Stimulated activated CD8-positive, alpha-beta memory T cell treated with anti-CD3 and anti-CD28 coated beads, Interleukin-12 subunit alpha, Interleukin-12 subunit beta, amount 100 ng/mL, for 4 hours (primary cell): ENCODE results near the gene PFKP.

Experiments
- DNase-seq: peaks from one replicate; pipeline ENCODE4 v3.0.0-alpha.2; 2020; ENCODE audit warnings: low read depth

Gene PFKP

DNA sequence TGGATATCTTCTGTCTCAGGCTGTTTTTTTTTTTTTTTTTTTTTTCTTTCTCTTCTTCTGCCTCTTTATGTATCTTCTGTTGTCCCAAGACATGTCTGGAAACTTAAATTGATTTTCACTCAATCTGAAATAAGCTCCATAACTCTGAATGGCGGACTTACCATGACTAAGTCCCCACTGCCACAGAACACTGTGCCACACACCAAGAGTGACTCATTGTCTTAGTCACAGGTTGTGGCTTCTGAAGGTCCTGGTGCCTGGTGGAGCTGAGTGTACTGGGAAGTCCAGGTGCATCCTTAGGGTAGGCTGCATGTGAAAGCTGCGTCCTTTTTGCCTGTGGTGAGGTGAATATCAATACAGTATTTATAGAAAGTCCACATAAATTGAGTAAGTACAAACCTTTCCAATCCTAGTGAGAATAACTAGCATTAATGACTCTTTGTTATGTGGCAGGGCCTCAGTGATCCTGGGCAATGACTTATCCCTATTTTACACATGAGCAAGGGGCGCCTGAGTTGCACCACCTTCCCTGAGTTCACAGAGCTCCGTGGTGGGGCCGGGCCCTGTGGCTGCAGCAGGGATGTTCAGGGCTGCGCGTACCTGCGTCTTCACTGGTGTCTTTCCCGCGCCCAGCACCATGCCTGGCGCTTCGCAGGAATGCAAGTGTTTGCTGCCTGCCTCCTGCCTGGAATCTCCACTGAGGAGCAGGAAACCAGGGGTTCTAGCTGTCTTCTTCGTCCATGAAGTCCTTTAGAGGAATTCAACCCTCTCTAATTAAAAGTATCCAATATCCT is 4.3 kb downstream of the PFKP start:
- DNase-seq = peak; percentile 17

DNA sequence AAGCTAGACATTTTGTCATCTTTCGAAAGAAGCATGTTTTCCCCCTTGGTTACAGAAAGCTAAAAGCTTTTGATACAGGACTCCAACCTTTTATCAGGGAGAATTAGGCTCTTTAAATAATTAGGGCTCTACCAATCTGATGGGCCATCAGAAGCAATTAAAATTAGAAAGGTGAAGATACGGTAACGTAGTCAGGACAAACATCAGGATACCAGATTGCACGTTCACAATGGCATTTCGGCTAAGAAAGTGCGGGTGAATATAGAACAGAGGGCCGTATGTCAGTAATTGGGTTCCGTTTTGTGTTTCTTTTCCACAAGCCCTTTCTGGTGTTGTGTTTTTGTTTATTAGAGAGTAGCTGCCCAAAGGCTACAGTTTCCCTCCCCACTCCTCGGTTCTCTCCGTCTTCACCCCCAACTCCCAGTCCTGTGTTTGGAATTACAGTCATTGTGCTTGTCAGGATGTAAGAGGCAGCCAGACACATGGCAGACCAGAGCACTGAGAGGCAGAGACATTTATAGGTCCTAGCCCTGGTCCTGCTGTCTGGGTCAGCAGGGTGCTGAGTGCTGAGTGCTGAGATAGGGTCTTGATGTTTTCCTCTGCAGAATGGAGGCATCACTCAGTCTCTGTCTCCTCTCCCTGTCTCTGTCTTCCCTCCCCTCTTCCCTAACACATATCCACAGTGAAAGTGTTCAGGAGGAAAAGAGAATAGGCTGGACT is 5.5 kb downstream of the PFKP start:
- DNase-seq = no peak

DNA sequence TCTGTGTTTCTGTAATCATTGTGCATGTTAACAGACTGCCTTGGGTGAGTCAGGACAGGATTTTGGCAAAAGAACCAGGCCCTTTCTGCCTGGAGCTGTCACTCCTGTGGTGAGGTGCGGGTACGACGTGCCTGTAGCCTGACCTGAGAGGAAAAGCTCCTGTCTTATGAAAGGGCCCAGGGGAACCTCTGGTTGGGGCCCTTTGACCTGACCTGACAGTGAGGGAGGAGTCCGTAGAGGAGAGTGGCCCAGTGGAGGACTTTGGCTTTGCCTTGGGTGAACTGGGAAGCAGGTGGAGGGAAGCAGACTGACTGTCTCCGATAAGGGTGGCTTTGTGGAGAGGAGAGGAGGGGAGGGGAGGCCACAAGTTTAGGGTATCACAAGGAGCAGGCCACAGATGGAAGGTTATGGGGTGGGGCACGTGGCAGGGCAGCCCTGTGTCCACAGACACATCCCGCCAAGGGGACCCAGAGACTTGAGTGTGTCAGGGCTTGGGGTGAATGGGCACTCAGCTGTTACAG is 6.9 kb downstream of the PFKP start:
- DNase-seq = no peak

DNA sequence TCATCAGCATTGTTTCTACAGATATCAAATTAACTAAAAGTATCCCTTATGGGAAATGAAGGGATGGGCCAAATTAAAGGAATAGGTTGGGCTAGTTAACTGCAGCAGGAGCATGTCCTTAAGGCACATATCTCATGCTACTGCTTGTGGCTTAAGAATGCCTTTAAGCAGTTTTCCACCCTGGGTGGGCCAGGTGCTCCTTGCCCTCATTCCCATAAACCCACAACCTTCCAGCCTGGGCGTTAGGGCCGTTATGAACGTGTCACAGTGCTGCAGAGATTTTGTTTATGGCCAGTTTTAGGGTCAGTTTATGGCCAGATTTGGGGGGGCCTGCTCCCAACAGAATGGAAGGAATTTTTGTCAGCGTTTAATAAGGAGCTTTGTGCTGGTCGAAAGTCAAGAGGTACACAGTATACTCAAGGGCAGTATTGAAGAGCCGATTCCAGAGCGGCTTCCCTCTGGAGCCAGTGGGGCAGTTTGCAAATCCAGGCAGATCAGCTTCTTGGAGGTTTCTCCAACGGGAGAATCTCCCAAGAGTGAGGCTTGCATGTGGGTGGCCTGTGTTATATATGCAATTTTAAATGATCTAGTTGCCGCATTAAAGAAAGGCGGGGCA is 7.7 kb downstream of the PFKP start:
- no peak for DNase-seq

DNA sequence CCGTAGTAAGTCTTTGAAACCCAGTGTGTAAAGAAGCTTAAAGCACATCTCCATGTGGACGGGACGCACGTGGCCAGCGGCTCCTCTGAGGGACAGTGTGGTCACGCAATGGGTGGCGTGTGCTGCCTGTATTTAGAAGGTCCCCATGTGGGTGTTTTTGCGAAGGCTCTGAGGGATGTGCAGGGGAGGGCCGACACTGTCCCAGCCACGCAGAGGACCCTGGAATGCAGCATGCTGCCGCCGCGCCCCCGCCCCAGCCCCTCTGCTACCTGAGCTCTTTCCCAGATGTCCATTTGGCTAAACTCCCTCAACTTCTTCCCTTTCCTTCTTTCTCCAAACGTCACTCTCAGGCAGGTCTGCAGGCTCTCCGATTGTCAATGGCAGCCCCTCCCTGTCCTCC is 8.8 kb downstream of the PFKP start:
- no peak for DNase-seq

DNA sequence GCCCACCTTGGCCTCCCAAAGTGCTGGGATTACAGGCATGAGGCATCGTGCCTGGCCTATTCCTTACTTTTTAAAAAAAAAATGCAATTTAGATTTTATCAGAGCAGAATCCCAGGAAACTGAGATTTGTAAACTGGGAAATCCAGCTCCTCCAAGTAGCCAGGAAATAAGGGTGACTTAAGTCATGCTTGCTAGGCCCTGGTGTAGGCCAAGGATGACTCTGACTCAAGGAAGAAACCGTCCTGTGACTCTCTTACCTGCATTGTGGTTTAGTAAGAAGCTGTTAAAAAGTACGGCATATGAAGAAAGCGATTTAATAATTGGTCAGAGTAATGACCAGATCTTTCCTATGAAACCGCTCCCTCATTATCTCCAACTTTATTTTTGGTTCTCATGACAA is 10.2 kb downstream of the PFKP start:
- DNase-seq = no peak

DNA sequence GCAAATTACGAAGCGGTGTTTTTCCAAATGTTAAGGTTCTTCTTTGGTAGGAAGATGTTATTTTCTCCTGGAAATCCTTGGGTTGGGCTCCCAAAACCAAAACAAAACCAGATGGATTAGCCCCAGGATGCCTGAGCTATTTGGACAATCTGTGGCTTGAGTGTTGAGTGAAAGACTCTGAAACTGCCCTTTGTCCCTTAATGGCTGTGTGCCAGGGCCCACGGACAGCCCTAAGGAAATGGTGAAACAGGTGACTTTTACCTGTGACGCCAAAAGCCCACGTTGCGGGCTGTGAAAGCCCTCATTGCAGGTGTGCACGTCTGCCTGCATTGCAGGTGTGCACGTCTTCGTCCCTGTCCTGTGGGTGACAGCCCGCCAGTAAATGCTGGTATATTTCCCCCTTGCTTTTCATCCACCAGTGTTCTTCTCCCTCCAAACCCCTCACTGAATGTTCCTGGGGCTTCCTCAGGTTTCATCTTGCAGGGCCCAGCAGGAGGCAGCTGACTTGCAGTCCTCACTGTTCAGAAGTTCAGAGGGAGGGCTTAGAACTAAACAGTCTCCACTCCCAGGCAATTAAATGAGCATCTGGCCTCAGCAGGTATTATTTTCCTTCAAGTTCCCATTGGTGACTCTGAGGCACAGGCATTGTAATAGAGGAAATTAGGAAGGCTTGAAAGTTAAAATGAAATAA is 10.7 kb downstream of the PFKP start:
- DNase-seq = no peak

DNA sequence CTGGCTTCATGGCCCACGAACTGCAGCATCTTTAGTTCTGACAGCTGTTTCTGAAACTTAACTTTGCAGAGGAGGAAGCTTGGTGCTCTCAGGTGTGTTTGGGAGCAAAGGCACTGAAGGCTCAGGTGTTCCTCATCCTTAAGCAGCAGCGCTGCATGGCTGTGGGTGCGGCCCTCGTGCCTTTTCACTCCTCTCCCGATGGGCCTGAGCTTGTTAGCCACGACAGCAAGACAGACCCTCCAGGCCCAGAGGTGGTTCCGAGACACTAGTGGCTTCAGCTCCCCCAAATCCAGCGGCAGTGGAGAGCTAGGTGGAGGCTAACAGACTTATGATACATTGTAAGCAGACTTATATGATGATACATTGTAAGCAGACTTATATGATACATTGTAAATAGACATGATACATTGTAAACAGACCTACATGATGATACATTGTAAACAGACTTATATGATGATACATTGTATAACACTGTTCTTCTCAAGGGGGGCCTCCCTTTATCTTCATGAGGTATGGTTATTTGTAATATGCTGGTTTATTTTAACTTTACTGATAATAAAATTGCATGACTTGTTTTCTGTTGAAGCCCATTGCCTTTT is 14.1 kb downstream of the PFKP start:
- no peak for DNase-seq

DNA sequence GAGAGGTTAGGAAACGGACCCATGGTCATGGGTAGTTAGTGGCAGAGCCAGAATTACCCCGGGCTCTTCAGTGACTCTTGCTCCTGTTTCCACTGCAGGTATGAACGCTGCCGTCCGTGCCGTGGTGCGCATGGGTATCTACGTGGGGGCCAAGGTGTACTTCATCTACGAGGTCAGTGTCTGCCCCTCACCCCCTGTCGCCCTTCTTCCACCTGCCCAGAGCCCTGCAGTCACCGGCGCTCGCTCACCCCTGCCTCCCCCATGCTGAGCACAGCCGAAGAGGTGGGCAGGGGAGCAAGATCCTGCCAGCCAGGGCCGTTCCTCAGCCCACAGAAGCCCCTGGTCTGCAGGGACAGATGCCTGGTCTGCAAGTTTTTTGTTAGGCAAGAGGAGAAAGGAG is 14.9 kb downstream of the PFKP start:
- no peak for DNase-seq

DNA sequence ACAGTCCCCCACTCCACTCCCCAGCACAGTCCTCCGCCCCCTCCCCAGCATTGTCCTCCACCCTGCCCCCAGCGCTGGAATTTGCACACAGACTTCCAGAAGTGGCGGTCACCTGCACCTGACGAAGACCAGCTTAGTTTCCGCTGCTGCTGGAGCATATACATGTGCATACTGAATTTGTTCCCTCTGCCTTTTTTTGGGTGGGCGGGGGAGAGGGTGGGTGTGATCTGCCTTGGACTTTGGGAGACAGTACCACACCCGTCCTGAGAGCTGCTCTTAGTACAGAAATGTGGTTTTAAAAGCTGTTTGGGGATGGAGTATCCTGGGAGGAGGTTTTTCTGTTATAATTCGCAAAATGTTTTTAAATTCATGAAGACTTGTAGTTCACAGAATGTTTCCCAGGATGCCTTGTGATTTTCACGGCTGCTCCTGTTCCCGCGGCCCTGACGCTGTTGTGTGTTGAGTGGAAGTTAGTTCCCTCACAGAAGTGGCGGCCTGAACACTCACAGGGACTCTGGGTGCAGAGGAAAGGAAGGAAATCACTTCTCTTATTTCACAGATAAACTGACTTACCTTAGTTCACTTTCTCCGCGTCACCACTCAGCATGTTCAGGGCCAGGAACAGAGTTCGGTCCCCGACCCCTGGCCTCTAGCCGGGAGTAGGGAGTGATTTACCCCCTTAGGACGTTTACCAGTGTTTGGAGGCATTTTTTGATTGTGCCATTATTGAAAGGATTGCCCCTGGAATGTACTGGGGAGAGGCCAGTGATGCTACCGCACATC is 18.6 kb downstream of the PFKP start:
- no peak for DNase-seq

DNA sequence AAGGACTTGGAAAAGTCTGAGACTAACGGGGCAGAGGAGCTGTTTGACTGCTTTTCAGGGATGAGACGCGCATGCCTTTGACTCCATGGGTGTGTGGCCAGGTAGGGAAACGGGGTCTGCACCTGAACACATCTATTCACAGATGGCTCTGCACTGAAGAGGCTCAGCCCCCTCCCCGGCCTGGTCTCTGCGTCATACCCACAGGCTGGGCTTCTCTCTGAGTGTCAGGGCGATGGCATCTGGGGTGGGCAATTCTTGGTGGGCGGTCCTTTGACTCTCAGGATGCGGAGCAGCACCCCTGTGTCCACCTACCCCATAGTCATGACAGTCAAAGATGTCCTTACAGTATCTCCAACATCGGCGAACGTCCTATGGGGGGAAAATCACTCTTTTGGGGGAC is 23.0 kb downstream of the PFKP start:
- no peak for DNase-seq

DNA sequence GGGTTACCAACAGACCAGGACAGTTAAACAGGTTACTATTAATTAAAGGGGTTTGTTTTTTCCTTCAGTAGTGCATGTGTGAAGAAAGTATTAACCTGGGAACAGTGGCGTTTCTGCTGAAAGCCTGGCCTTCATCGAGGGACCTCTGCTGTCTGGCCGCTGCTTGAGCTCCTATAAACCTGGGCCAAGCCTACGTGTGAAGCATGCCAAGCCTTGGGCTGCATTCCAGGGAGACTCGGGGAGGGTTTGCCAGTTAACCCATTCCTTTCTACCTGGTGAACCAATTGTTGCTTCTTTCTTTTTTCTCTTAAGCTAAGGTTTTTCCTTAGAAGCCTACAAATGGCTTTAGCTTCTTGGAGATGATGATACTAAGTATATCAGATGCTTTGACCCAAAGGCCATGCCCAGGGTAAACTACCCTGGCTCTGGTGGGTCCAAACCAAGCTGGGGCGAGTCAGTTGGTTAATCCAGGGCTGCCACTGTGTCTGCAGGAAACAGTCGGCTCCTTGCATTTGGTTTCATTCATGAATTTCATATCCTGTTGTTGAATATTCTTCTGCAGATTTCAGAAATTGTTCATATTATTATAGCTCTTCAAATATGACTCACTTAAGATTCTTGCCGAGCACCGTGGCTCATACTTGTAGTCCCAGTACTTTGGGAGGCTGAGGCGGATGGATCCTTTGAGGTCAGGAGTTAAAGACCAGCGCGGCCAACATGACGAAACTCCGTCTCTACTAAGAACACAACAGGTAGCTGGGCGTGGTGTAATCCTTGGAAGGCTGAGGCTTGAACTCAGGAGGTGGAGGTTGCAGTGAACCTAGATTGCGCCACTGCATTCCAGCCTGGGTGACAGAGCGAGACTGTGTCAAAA is 23.8 kb downstream of the PFKP start:
- DNase-seq = no peak

DNA sequence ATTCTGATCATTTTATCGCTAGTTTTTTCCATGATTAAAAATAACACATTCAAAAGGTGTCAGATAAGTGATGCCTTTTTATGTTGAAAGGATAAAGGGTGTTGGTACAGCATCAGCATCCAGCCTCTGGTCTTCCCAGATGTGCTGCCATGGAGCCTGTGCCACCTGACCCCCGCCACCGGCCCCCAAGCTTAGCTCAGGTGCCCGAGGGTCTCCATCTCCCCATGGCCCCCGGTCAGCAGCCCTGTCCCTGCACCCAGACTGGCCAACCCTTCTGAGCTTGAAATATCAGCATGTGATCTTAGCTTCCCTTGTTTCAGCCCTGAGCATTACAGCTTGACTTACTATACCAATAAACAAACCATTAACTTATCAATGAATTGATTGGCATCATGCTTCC is 24.6 kb downstream of the PFKP start:
- DNase-seq = no peak

DNA sequence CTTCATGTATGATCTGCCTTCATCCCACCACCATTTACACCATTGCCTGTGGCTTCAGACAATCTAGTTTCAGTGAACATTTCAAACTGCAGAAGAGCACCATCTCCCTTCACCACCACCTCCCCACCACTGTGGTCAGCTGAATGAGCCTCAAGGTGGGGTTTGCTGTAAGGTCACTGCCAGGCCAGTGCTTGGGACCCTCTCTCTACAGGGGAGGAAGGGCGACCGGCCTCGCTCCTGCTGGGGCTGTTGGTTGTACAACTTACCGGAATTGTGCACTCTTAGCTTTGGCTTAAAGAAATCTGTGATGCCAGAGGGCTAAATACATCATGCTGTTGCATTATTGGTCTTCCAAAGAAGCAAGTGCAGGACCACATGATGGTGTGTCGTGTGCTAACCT is 26.6 kb downstream of the PFKP start:
- DNase-seq = no peak

DNA sequence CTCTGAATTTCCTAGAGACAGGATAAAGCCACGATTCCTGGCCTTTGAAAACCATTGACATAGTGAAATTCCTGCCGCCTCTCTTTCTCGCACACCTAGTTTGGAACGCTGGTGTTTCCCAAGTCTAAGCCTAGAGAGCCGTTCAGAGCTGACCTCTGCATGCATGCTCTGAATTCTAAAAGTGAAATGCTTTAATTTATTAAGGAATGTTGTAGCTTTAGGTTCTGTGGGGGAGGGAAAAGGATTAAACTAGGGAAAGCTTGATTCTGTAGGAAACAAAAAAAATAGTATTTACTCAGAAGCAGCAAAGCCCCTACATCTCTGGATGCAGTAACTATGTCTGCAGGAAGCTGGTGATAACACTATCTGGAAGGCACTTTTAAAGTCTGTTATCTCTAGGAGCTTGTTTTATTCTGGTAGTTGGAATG is 27.3 kb downstream of the PFKP start:
- DNase-seq = no peak

DNA sequence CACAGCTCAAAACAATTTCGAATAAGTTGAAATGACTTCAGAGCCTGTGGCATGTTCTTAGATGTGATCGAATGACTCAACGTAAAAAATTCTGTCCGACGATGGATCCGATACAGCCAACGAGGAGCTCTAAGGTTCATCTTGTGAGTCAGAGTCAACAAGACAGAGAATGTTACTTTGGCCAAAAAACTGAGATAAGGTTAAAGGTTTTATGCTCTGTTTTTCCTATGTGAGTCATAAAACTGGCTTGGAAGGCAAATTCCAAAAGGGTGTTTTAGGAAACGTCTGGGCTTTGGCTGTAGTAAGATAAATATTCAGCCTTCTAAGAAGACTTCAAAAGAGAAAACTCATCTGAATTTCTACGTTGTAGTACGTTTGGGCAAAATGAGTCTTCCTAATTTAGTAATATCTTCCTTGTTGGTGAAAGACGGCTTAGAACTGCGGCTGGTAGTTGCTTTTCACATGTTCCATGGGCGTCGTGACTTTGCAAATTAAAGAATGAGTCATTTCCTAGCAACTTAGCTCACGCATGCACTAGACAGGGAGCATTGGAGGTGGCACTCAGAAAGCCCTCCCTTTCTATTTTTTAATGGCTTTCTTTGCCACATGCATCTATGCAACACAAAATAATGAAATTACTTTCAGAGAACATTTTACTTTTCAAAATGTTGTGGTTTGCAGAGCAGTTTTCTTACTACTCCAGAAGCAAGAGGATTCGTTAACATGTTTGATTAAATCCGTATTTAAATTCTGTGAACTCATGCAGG is 28.2 kb downstream of the PFKP start:
- peak; percentile 28 for DNase-seq

DNA sequence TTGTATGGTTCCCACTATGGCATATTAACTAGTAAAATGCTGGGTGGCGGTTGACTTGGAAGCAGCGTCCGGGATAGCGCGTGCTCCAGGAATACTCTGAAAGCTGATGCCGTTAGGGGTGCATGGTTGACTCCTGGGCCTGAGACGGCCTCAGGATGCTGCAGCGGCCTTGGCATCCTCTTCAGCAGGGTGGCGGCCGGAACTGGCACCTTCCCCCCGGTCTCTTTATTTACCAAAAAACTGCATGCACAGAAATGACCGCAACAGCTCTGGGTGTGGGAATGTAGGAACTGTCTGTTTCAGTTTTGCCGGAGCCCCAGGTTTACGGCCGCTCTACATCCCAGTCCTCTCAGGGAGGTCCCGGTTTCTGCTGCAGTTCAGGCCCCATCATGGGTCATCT is 28.8 kb downstream of the PFKP start:
- no peak for DNase-seq

DNA sequence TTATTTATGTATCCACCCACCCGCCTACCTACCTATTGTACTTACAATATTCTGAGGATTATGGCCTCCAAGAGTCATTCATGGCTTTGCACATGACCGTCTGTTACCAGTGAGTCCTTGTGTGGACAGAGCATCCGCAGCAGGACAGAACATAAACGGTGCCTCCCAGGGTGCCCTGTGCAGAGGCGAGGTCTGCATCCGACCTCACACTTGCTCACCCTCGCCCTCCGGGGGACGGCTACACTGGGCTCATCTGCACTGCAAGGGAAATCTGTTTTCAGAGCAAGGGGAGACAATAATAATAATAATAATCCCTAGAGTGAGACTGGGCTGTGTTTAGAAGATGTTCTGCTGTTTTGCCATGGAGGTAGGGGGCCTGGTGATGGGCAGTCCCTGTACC is 29.8 kb downstream of the PFKP start:
- DNase-seq = no peak

DNA sequence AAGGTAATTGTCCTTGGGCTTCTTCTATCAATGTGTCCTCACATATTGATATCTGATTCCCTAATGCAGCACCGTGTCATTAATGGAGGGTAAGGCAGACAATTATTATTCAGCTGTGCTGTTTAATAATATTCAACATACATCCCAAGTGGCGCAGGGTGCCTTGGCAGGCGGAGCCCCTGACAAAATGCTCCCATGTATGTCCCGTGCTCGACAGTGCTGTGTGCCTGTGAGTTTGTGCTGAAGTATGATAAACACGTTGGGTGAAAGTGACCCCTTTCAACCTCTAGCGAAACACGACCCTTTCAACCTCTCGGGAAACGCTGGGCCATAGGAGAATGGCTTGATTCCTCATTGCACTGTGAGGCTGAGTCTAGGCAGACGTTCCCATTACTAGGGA is 31.3 kb downstream of the PFKP start:
- no peak for DNase-seq
